Brain microvascular endothelial cell (primary cell): Measurements from ENCODE around the gene GPR149.
A peak's percentile ranks its signal among the peaks of the same experiment; 100 is the strongest.

Experiments
- DNase-seq: peaks from one replicate; pipeline ENCODE4 v3.0.0-alpha.2; 2020
- H3K27ac ChIP-seq: fragments of 250-450 bp; sonication (Bioruptor Pico); 2 replicates; pipeline ENCODE4 v1.5.1; 2020; ENCODE audit warnings: mild to moderate bottlenecking, moderate library complexity
- H3K27me3 ChIP-seq: fragments of 250-450 bp; sonication (Bioruptor Pico); replicated peaks from 2 replicates; pipeline ENCODE4 v1.5.1; 2020; ENCODE audit warnings: mild to moderate bottlenecking
- H3K36me3 ChIP-seq: fragments of 250-450 bp; sonication (Bioruptor Pico); replicated peaks from 2 replicates; pipeline ENCODE4 v1.5.1; 2020; ENCODE audit warnings: mild to moderate bottlenecking
- H3K4me3 ChIP-seq: 2 replicates; pipeline ENCODE4 v1.5.1; 2011; ENCODE audit warnings: low read depth, mild to moderate bottlenecking, control low read depth, low read length, moderate library complexity
- CTCF ChIP-seq: IDR thresholded peaks from 2 replicates; pipeline ENCODE4 v1.5.1; 2011; ENCODE audit warnings: low read depth, mild to moderate bottlenecking, moderate library complexity, low read length, control low read depth, inconsistent platforms; ENCODE audit errors: missing control alignments
- in situ Hi-C: cut with HindIII; loops from 2 replicates; pipeline ENCODE4 v1.10.0; 2017; ENCODE audit warnings: low sequenced_read_pairs, low pct_ligation_motif_present

The GPR149 gene

GRCh38 chr3:154431043-154431442, 1.1 kb upstream of the GPR149 start:
- Histone ChIP-seq H3K27ac (no peak overlapping the region), H3K36me3 (no peaks in the 10 kb centered on the region), H3K4me3 (no peak overlapping the region), H3K27me3 (peaks cover 14% of the 10 kb centered on the region)
- TF ChIP-seq CTCF = no peak
- no peak for DNase-seq
- in situ Hi-C loops = no loop called here

- peak; percentile 18 for TF ChIP-seq CTCF
- Histone ChIP-seq H3K27me3 (peaks cover 14% of the 10 kb centered on the region), H3K4me3 (peak overlapping the region; percentile 37), H3K36me3 (no peaks in the 10 kb centered on the region), H3K27ac (no peak overlapping the region)
- DNase-seq = no peak
- in situ Hi-C loops = no loop called here
Observed at GRCh38 chr3:154428286-154429206, 1.4 kb downstream of the GPR149 start.

DNA sequence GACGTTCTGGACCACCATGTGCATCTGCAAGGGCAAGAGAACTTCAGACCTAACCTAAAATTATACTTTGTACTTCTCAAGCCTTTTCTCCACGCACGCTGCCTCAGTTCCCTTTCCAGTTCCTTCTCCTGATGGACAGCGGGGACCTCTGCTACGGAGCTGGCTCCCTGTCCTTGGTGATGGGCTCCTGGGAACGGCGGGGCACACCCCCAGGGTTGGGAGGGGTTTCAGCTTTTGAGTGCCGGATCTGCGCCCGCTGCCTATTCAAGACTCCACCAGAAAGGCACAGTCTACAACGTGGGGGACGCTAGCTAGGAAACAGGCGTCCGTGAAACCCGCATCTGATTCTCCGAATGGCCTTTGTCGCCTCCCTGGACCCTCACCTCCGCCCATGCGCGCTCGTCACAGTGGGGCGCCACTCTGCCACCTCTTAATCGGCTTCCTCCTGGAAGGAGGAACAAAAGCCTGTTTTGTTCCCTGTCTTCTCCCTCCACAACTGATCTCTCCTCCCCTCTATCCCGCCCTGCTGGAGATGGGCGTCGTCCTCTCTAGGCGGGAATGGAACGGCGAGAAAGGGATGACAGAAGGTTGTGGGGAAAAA, 2.2 kb downstream of the GPR149 start:
- no peak for DNase-seq
- in situ Hi-C loops = no loop called here
- no peaks in the 10 kb centered on the region for H3K36me3 ChIP-seq
- TF ChIP-seq CTCF = no peak
- peaks cover 14% of the 10 kb centered on the region for H3K27me3 ChIP-seq
- H3K4me3 ChIP-seq = peak overlapping the region; percentile 37
- no peak overlapping the region for H3K27ac ChIP-seq

DNA sequence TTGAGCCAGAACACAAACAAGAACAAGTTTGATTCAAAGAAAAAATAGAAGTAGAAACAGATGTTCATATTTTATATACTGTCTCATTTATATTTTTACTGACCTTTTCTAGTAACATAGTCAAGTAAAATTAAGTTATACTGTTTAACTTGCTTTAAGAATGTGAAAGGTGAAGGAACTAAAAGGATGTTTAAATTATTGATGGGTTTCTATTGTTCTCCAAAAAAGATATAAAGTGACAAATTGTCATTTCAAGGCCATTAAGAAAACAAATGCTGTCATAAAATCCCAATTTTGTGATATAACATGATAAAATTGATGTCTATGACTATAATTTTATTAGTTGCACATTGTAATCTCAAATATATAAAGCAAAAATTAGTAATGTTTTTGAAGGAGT, 7.3 kb downstream of the GPR149 start:
- TF ChIP-seq CTCF = no peak
- no peak for DNase-seq
- no peak overlapping the region for H3K4me3 ChIP-seq
- H3K27ac ChIP-seq = no peak overlapping the region
- in situ Hi-C loops = no loop called here
- H3K27me3 ChIP-seq = peaks cover 2% of the 10 kb centered on the region
- H3K36me3 ChIP-seq = no peaks in the 10 kb centered on the region

DNA sequence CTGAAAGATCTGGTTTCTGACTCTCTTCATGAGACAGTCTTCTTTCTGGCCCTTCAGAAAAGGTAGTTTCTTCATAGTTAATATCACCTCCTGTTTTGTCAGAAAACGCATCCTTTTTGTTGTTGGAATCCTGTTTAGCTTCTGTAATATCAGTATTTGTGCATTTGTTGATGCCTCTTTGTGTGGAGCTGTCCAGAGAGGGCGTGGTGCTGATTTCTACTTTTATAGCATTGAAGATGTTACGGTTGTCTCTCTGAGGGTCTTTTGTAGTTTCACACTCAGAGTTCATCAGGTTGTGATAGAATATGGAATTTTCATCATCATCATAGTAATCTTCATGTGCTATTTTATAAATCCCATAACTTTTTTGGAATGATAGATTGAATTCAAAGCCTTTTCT, 8.9 kb downstream of the GPR149 start:
- peak; percentile 2 for DNase-seq
- H3K4me3 ChIP-seq = no peak overlapping the region
- TF ChIP-seq CTCF = no peak
- H3K27ac ChIP-seq = no peak overlapping the region
- no peaks in the 10 kb centered on the region for H3K36me3 ChIP-seq
- H3K27me3 ChIP-seq = no peaks in the 10 kb centered on the region
- in situ Hi-C loops = no loop called here
